H9 (cell line): ENCODE data around the gene MRPL2. TPM values are rescaled to one million over a fixed set of nuclear protein-coding genes. Genes with fewer than 3 reads are reported as not detected.

Source experiments
- DNase-seq: peaks from one replicate; pipeline ENCODE4 v3.0.0-alpha.2; 2017
- H2AFZ ChIP-seq: one replicate; pipeline ENCODE4 v1.6.1; 2013; ENCODE audit warnings: mild to moderate bottlenecking, low read length, control low read depth, moderate library complexity
- H2AK5ac ChIP-seq: 2 replicates; pipeline ENCODE4 v1.6.1; 2013; ENCODE audit warnings: low read length, control low read depth, mixed read lengths; ENCODE audit not compliant: insufficient read length
- H2BK120ac ChIP-seq: one replicate; pipeline ENCODE4 v1.6.1; 2013; ENCODE audit warnings: low read depth, mild to moderate bottlenecking, low read length, control low read depth, inconsistent platforms; ENCODE audit not compliant: poor library complexity, severe bottlenecking
- H2BK12ac ChIP-seq: 2 replicates; pipeline ENCODE4 v1.6.1; 2013; ENCODE audit warnings: low read length, control low read depth, mixed read lengths, low read depth; ENCODE audit not compliant: insufficient read length
- H2BK15ac ChIP-seq: 2 replicates; pipeline ENCODE4 v1.6.1; 2013; ENCODE audit warnings: low read depth, low read length, control low read depth
- H2BK20ac ChIP-seq: one replicate; pipeline ENCODE4 v1.6.1; 2013; ENCODE audit warnings: low read depth, mild to moderate bottlenecking, low read length, control low read depth, inconsistent platforms; ENCODE audit not compliant: poor library complexity, severe bottlenecking
- H2BK5ac ChIP-seq: 2 replicates; pipeline ENCODE4 v1.6.1; 2013; ENCODE audit warnings: low read length, control low read depth, mixed read lengths; ENCODE audit not compliant: insufficient read length
- H3K14ac ChIP-seq: 2 replicates; pipeline ENCODE4 v1.6.1; 2013; ENCODE audit warnings: low read length, control low read depth; ENCODE audit not compliant: insufficient read depth
- H3K18ac ChIP-seq: 2 replicates; pipeline ENCODE4 v1.6.1; 2013; ENCODE audit warnings: low read depth, mild to moderate bottlenecking, mixed read lengths, low read length, control low read depth; ENCODE audit not compliant: insufficient read length
- H3K23ac ChIP-seq: 2 replicates; pipeline ENCODE4 v1.6.1; 2013; ENCODE audit warnings: low read length, control low read depth, mixed read lengths, low read depth; ENCODE audit not compliant: insufficient read length
- H3K23me2 ChIP-seq: 2 replicates; pipeline ENCODE4 v1.6.1; 2013; ENCODE audit warnings: low read depth, mild to moderate bottlenecking, mixed read lengths, low read length, control low read depth; ENCODE audit not compliant: insufficient read length, poor library complexity, severe bottlenecking
- H3K27ac ChIP-seq: 2 replicates; pipeline ENCODE4 v1.5.1; 2013; ENCODE audit warnings: low read length, control low read depth, mixed read lengths, low read depth; ENCODE audit not compliant: insufficient read length
- H3K27me3 ChIP-seq: 2 replicates; pipeline ENCODE4 v1.6.1; 2013; ENCODE audit warnings: low read length, control low read depth, inconsistent platforms; ENCODE audit not compliant: insufficient read depth
- H3K4ac ChIP-seq: 2 replicates; pipeline ENCODE4 v1.6.1; 2013; ENCODE audit warnings: low read depth, mild to moderate bottlenecking, control low read depth, inconsistent platforms, low read length, moderate library complexity
- H3K4me1 ChIP-seq: 2 replicates; pipeline ENCODE4 v1.6.1; 2013; ENCODE audit warnings: low read length, control low read depth, inconsistent platforms; ENCODE audit not compliant: insufficient read depth
- H3K4me2 ChIP-seq: 2 replicates; pipeline ENCODE4 v1.6.1; 2013; ENCODE audit warnings: low read length, control low read depth, mixed read lengths; ENCODE audit not compliant: insufficient read length, insufficient read depth
- H3K56ac ChIP-seq: 2 replicates; pipeline ENCODE4 v1.6.1; 2013; ENCODE audit warnings: low read depth, mild to moderate bottlenecking, mixed read lengths, low read length, control low read depth; ENCODE audit not compliant: insufficient read length
- H3K79me1 ChIP-seq: 2 replicates; pipeline ENCODE4 v1.6.1; 2013; ENCODE audit warnings: low read depth, mild to moderate bottlenecking, moderate library complexity, low read length, control low read depth, inconsistent platforms; ENCODE audit not compliant: insufficient read depth, poor library complexity, severe bottlenecking
- H3K79me2 ChIP-seq: 2 replicates; pipeline ENCODE4 v1.6.1; 2013; ENCODE audit warnings: low read length, control low read depth, inconsistent platforms; ENCODE audit not compliant: insufficient read depth
- H3K9ac ChIP-seq: 2 replicates; pipeline ENCODE4 v1.6.1; 2013; ENCODE audit warnings: low read length, control low read depth, mixed read lengths; ENCODE audit not compliant: insufficient read length; ENCODE audit errors: extremely low read depth
- H3K9me3 ChIP-seq: one replicate; pipeline ENCODE4 v1.6.1; 2013; ENCODE audit warnings: low read depth, low read length, inconsistent platforms; ENCODE audit not compliant: control insufficient read depth
- H3T11ph ChIP-seq: one replicate; pipeline ENCODE4 v1.6.1; 2013; ENCODE audit warnings: mild to moderate bottlenecking, low read length, control low read depth, inconsistent platforms
- H4K20me1 ChIP-seq: one replicate; pipeline ENCODE4 v1.6.1; 2013; ENCODE audit not compliant: control insufficient read depth, insufficient read length, insufficient read depth
- H4K5ac ChIP-seq: 2 replicates; pipeline ENCODE4 v1.6.1; 2013; ENCODE audit warnings: low read depth, mild to moderate bottlenecking, mixed read lengths, low read length, control low read depth; ENCODE audit not compliant: insufficient read length
- H4K8ac ChIP-seq: replicated peaks from 2 replicates; pipeline ENCODE4 v1.6.1; 2013; ENCODE audit warnings: low read length, control low read depth, mixed read lengths, low read depth; ENCODE audit not compliant: insufficient read length
- H4K91ac ChIP-seq: 2 replicates; pipeline ENCODE4 v1.6.1; 2013; ENCODE audit warnings: low read depth, mild to moderate bottlenecking, moderate library complexity, mixed read lengths, low read length, control low read depth; ENCODE audit not compliant: insufficient read length
- H3K27ac Mint-ChIP-seq, 3 experiments: 2 replicates in 2 of 3; 3 replicates in 1 of 3; pipeline ENCODE4 v1.8.0; 2020 to 2021; ENCODE audit warnings: mixed read lengths in 3 of 3, mild to moderate bottlenecking in 1 of 3, moderate library complexity in 1 of 3
- H3K27me3 Mint-ChIP-seq: 2 replicates; pipeline ENCODE4 v1.8.0; 2021; ENCODE audit warnings: low read depth, mild to moderate bottlenecking, moderate library complexity, mixed read lengths
- H3K36me3 Mint-ChIP-seq, 3 experiments: 2 replicates in 2 of 3; 3 replicates in 1 of 3; pipeline ENCODE4 v1.8.0; 2020 to 2021; ENCODE audit warnings: low read depth in 3 of 3, mixed read lengths in 3 of 3; ENCODE audit not compliant: insufficient read depth in 1 of 3
- H3K4me1 Mint-ChIP-seq, 2 experiments: 2 replicates each; pipeline ENCODE4 v1.8.0; 2020; ENCODE audit warnings: mixed read lengths in 2 of 2
- H3K4me3 Mint-ChIP-seq, 2 experiments: 2 replicates in 1 of 2; 3 replicates in 1 of 2; pipeline ENCODE4 v1.8.0; 2020 to 2021; ENCODE audit warnings: mild to moderate bottlenecking in 2 of 2, mixed read lengths in 2 of 2, moderate library complexity in 1 of 2
- H3K9me3 Mint-ChIP-seq, 2 experiments: 2 replicates in 1 of 2; 3 replicates in 1 of 2; pipeline ENCODE4 v1.8.0; 2020; ENCODE audit warnings: mild to moderate bottlenecking in 2 of 2, mixed read lengths in 2 of 2, moderate library complexity in 1 of 2
- CTCF ChIP-seq: fragments of 200-600 bp; sonication (generic); conservative IDR thresholded peaks from 3 replicates; pipeline ENCODE4 v1.8.0; 2021; ENCODE audit warnings: antibody characterized with exemption, mild to moderate bottlenecking
- total RNA-seq: library from RNA; stranded (reverse); gene quantifications from 2 replicates; pipeline ENCODE4 v1.2.1, GENCODE V29; 2021

MRPL2 gene
- total RNA-seq, 1 experiment from 2014 or later = 74.4 TPM

- Histone ChIP-seq H4K91ac (no peak overlapping the region), H2BK5ac (no peak overlapping the region), H3K9me3 (no peaks in the 10 kb centered on the region), H3K4me1 (peaks cover 26% of the 10 kb centered on the region), H3K56ac (no peak overlapping the region), H3K79me2 (peaks cover 16% of the 10 kb centered on the region; the same call in 1 of the 2 replicates), H4K20me1 (no peaks in the 10 kb centered on the region), H3K23ac (no peak overlapping the region), H2AK5ac (no peak overlapping the region), H3K4ac (no peak overlapping the region), H3K14ac (no peak overlapping the region), H2BK20ac (no peak overlapping the region), H3K4me2 (no peak overlapping the region), H2BK15ac (no peak overlapping the region), H4K8ac (no peak overlapping the region), H3T11ph (no peak overlapping the region), H2AFZ (no peak overlapping the region), H3K18ac (no peak overlapping the region), H2BK120ac (no peak overlapping the region), H3K27me3 (no peaks in the 10 kb centered on the region), H2BK12ac (no peak overlapping the region), H3K23me2 (peaks cover 3% of the 10 kb centered on the region), H3K9ac (no peak overlapping the region), H3K27ac (no peak overlapping the region), H3K79me1 (no peaks in the 10 kb centered on the region), H4K5ac (no peak overlapping the region)
- Mint-ChIP-seq H3K36me3 (peaks cover 0 to 1% (median 0%) of the 10 kb centered on the region in 3 experiments; a peak in 1 of 7 replicates), H3K27ac (peak overlapping the region in 2 of 3 experiments; percentile 7 to 41; a peak in 1 of 7 replicates), H3K27me3 (no peaks in the 10 kb centered on the region), H3K4me1 (peaks cover 73 to 80% of the 10 kb centered on the region in 2 experiments), H3K4me3 (no peak overlapping the region), H3K9me3 (no peaks in the 10 kb centered on the region)
- no peak for DNase-seq
- TF ChIP-seq CTCF = no peak
Measured at GRCh38 chr6:43092635-43093034, 33.4 kb upstream of the MRPL2 start.
